HG02763 (cell line): ENCODE results near the gene PON3.

Experiments
- ATAC-seq: cut with Tn5 transposase; IDR thresholded peaks from one replicate; pipeline ENCODE4 v1.9.1; 2021; ENCODE audit warnings: mild to moderate bottlenecking, moderate library complexity; ENCODE audit not compliant: unreplicated experiment

Gene PON3

DNA sequence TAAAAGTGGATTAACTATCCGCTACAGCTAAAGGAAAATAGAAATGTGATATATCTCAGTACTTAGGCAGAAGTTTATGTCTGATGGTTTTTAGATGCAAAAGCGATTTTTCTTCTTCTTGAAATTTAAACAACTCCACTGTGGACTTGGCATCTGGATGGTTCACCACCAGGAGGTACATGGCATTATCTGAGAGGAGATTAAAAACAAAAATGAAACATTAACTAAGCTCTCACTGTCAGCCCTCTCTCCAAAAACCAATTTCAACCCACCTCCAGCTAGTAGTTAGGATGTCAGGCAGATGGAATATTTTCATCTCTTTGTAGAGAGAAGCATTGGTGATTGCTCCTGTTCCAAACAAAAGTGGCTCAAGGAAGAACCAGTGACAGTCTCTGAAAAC lies 84.8 kb downstream of the PON3 start:
- no peak for ATAC-seq

DNA sequence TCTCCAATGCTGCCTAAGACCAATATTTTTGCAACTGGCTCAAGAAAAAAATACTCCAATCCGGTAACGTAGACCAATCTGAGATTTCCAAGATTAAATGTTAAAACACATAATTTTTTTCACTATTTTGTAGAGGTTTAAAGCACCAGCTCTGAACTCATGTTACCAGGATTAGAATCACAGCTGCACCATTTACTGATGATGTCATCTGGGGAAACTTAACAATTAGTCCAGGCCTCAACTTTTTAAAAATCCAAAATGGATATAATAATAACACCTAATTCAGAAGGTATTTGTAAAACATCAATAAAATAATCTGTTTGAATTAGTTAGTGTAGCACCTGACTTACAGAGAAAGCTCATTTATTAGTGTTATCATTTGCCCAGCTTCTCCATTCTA lies 86.2 kb downstream of the PON3 start:
- ATAC-seq, result no peak
